Measurements from ENCODE around the gene SEPTIN5. TPM values are rescaled to one million over a fixed set of nuclear protein-coding genes. Genes with fewer than 3 reads are reported as not detected.

SEPTIN5 gene
- polyA plus RNA-seq, 1 donor, result 32.1 TPM

GRCh38 chr22:19704355-19705015 is 9.8 kb upstream of the SEPTIN5 start:
- no peak for DNase-seq

- DNase-seq, result no peak
Measured at GRCh38 chr22:19705181-19705934, 8.9 kb upstream of the SEPTIN5 start.

- DNase-seq, result no peak
Measured at GRCh38 chr22:19706661-19707151, 7.6 kb upstream of the SEPTIN5 start.

DNA sequence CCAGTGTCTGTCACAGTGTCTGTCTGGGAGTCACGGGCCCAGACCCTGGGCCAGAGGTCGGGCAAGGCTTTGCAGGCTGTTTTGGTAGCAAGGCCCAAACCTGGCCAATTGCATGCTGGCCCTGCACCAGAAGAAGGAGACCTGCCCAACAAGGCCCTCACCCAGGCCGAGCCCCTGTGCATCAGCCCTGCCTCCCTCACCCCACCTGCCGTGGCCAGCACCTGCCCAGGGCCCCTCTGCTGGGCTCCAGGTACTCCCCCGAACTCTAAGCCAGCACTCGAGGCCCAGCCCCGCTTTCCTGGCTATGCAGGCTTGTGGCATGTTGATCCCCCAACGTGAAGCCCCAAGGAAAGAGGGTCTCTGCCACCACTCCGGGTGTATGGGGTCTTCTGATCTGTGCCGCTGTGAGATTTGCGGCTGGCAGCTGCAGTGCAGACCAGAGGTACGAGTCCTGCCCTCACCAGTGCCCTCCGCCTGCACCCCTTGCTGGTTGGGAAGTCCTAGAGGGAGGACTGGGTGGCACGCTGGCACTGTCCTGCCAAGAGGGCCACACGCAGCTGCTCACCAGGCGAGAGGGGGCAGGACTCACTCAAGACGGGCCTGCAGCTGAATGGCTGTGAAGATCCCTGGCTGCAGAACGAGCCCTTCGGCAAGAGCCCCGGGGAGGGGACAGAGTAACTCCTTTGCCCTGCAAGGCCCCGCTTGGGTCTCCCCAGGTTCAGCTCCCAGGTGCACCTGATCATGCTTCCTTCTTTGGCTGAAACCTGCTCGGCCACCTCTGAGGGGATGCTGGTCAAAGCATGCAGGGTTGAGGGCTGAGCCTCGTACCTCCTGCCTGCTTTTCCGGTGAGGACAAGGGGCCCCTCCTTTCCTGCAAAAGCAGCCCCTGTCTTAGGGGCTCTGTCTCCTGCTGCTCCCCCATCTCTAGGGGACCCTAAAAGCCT is 6.7 kb upstream of the SEPTIN5 start:
- no peak for DNase-seq

- no peak for DNase-seq
Measured at GRCh38 chr22:19708321-19709011, 5.8 kb upstream of the SEPTIN5 start.

GRCh38 chr22:19709063-19709769 is 5.1 kb upstream of the SEPTIN5 start:
- DNase-seq, result no peak

DNA sequence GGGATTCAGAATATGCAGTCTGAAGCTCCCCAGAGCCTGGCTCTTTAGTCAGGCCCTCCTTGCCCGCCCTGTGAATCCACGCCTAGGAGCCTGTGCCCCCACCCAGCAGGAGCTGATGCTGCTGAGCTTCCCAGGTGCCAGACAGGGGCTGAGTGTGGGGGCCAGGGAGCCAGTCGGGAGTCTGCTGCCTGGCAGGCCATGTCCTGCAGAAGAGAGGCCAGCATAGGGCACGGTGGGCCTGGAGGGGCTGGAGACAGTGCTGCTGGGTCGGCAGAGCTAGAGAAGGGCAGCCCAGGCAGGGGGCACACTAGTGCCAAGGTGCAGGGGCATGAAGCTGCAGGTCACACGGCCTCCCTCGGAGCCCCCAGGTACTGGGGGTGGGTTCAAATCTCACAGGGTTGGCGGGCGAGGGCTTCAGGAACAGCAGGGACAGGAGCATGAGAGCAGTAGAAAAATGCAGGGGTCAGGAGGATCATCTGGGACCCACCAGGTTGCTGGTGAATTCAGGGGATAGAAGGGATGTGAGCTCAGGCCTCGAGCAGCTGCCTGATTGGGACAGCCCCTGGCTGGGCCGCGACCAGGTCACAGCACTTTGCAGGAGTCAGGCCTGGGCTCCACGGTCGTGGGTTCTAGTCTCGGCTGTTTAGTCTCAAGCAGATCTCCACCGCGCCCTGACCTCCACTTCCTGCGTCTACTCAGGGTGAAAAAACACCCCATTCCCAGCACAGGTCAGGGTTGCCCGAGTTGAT is 4.1 kb upstream of the SEPTIN5 start:
- no peak for DNase-seq

- no peak for DNase-seq
Measured at GRCh38 chr22:19710769-19711106, 3.6 kb upstream of the SEPTIN5 start.

GRCh38 chr22:19713245-19713644 is 1.1 kb upstream of the SEPTIN5 start:
- DNase-seq, result no peak

DNA sequence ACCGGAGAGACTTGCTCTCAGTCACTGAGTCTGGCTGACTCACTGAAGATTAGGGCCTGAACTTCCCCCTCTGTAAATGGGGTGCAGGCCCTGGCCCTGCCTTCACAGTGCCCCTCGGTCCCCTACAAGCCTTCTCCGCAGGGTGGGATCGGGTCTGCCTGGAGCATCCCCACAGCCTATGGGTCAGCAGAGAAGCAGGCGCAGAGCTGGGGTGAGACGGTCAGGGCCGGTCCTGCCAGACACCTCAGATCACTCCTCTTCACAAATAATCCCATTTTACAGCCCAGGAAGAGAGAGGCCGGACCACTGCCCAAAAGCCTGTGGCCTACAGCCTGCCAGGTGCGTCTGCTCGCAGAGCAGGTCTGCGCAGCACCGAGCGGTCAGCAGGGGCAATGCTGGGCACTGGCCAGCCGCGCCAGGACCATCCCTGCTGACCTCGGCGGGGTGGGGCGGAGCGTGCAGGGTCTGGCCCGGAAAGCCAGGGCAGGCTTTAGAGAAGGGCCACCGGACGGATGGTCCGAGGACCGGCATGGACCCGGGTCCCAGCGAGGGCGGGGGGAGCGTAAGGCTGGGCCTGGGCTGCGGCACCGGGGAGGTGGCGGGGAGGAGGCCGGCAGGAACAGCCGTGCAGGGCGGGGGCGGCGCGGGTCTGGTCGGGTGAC is 522 bp upstream of the SEPTIN5 start:
- DNase-seq, result no peak

- no peak for DNase-seq
Measured at GRCh38 chr22:19715188-19715930, 1.1 kb downstream of the SEPTIN5 start.

GRCh38 chr22:19716041-19716828 is 1.9 kb downstream of the SEPTIN5 start:
- DNase-seq, result no peak

- DNase-seq, result no peak
Measured at GRCh38 chr22:19716829-19717105, 2.5 kb downstream of the SEPTIN5 start.

GRCh38 chr22:19717181-19717580 is 2.9 kb downstream of the SEPTIN5 start:
- no peak for DNase-seq

DNA sequence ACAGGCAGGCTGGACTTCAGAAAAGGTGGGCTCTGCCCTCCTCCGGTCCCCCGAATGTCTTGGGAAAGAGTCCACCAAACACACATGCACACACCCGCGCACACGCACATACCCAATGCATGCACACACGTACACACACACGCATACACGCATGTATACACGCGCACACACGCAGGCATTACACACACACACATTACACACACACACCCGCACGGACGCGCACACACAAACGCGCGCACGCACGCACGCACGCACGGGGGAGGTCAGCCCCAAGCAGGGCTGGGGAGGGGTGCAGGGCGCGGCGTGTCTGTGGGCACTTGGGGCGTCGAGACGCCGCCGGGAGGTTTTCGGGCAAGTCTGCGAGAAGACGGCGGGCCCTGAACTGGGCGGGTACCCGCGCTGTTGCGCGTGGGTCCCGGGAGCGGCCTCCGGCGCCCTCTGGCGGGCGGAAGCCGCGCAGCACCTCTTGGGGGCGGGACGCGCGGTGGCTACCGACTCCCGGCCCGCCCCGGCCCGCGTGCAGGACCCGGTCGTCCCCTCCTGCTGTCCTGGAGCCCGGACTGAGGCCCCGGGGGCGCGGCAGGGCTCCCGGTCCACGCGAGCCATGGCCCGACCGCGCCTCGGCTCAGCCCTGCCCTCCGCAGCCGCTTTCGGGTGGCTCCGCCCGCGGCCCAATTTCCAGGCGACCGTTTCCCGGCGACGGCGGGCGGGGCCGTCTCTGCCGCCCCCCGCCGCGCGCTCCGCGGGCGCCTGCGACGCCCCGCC is 3.6 kb downstream of the SEPTIN5 start:
- DNase-seq, result peak; percentile 65

DNA sequence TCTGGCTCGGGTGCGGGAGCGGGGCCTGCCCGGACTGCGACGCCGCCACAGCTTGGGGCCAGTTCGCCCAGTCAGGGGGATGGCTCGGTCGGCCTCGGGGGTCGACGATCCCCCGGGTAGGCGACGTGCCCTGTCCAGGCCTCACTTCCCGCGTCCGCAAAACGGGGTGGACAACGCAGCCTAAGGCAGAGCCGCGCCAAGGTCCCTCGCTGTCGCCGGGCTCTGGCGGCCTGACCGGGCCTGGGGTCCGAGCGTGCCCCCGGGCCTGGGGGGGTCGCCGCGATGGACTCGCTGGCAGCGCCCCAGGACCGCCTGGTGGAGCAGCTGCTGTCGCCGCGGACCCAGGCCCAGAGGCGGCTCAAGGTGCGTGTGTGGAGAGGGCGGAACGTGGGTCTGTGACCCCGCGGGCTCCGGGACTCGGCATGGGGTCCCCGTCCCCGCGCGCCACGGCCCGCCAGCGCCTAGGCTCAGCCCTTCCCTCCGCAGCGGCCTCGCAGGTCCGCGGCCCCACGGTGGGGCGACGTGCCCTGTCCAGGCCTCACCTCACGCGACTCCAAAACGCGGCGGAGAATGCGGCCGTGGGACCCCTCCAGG is 4.2 kb downstream of the SEPTIN5 start:
- DNase-seq, result no peak

GRCh38 chr22:19719050-19719482 is 4.8 kb downstream of the SEPTIN5 start:
- no peak for DNase-seq

All from left kidney (tissue), 2 donors.